Globus pallidus (tissue), 1 donor: ENCODE data around the gene IL15.
"Not testable (repeated sequence)": the region's sequence is repeated elsewhere in the genome, so short reads cannot be mapped to it uniquely, and the experiment has no call there.

Experiments
- DNase-seq: peaks from one replicate; pipeline ENCODE4 v3.0.0-alpha.2; 2015; ENCODE audit warnings: low spot score

The IL15 gene

DNA sequence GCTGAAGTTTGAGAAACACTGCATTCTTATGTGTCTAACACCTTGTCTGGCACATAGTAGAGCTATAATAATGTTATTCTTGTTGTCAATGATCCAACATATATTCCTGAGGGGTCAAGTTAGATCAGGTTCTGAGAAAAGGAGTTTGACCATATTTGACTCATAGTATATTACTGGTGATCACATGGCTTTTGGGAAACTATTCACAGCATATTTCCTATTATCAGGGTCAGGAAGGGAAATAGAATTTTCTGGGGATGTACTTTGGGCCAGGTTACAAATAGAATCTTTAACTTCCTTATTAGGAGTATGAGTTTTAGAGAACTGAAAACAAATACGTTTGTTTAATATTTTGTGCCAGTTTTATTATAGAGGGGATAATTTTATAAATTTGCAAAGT, 11.6 kb downstream of the IL15 start:
- no peak for DNase-seq

GRCh38 chr4:141652161-141652778, 15.9 kb downstream of the IL15 start:
- peak; percentile 4 for DNase-seq

DNA sequence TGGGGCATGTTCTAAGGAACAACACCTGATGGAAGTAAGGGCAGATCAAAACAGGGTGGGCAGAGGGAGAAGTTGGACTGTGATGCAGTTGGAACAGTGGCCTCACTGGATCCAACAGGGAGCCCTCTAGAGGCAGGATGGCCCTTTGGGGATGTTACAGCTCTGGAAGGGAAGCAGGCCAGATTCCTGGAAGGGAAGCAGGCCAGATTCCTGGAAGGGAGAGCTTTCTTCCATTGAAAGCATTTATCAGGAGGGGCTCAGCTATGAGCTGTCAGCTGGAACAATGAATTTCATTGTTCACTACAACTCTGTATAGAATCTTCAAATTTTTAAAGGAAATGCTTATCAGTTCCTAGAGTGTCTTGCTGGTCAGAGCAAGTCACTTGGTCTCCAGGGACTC, 17.7 kb downstream of the IL15 start:
- no peak for DNase-seq

GRCh38 chr4:141656031-141656430, 19.6 kb downstream of the IL15 start:
- no peak for DNase-seq

DNA sequence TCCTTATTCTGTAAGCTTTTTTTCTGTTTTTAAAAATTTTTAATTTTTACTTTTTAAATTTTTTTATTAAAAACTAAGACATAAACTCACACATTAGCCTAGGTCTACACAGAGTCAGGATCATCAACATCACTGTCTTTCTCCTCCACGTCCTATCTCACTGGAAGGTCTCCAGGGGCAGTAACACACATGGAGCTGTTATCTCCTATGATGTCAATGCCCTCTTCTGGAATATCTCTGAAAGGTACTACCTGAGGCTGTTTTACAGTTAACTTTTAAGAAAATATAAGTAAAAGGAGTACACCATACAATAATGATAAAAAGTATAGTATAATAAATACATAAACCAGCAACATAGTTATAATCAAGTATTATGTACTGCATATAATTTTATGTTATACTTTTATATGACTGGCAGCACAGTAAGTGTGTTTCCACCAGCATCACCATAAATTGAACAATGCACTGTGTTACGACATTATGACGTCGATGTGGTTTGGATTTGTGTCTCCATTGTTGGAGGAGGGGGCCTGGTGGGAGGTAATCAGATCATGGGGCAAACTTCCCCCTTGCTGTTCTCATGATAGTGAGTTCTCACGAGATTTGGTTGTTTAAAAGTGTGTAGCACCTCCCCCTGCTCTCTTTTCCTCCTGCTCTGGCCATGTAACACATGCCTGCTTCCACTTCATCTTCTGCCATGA, 21.3 kb downstream of the IL15 start:
- DNase-seq, result no peak

DNA sequence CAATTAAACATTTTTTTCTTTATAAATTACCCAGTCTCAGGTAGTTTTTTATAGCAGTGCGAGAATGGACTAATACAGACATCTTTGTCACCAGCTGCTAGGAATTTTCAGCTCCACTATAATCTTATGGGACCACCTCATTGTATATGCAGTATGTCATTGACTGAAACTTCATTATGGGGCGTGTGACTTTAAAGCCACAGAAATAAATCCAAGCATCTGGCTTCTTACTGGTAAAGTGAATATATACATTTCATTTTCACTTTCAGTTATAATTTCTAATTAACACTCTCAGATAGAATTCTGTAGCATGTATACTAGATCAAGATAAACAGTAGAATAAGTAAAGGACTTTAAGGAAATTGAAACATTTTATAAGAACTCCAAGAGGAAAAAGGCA, 21.9 kb downstream of the IL15 start:
- no peak for DNase-seq

- no peak for DNase-seq
Measured at GRCh38 chr4:141659539-141659938, 23.2 kb downstream of the IL15 start.

- DNase-seq, result no peak
Measured at GRCh38 chr4:141660880-141661279, 24.5 kb downstream of the IL15 start.

DNA sequence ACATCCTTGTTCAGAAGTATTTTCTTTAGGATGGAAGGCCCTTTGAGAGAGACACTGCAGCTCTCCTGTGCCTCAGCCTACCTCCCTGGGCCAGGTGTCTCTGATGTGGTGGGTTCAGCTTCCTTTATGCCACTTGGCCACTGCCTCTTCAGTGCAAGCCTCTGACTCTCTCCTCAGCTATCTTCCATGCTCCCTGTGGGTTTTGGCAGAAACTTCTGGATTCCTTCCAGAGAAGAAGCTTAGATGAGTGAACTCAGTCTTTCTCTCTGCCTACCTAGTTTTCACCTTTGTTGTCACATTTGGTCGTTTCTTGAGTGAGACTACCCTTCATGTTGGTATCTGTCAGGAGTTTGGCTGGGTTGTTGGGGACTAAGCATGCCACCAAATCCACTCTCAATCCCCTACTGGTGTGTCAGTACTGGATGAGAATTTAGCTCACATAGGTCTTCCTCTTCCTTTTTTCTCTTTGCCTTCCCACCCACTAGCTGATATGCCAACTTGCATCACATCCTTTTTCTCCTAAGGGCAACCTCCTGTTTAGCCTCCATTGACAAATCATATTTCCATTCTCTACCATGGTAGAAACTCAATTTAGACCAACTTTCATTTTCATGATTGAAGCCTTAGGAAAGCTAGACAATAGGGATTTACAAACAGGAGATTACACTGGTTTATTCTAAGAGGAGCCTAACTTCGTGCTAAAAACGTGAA, 32.0 kb downstream of the IL15 start:
- DNase-seq, result no peak

DNA sequence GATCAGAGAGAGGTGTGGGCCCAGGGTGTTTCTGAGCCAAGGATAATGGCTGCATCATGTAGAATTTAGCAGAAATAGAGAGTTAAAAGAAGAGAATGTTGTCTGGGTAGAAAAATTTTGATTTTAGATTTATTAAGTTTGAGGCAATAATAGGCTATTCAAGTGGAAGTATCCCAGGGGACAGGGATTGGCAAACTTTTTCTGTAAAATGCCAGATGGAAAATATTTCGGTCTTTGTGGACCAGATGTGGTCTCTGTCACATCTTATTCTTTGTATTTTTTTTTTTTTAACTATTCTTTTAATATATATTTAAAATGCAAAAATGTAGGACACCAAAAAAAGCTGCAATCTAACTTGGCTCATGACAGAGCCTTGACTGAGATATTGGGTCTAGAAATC, 33.1 kb downstream of the IL15 start:
- DNase-seq, result no peak

- no peak for DNase-seq
Measured at GRCh38 chr4:141675384-141675783, 39.0 kb downstream of the IL15 start.

- DNase-seq, result no peak
Measured at GRCh38 chr4:141676087-141676670, 39.8 kb downstream of the IL15 start.

DNA sequence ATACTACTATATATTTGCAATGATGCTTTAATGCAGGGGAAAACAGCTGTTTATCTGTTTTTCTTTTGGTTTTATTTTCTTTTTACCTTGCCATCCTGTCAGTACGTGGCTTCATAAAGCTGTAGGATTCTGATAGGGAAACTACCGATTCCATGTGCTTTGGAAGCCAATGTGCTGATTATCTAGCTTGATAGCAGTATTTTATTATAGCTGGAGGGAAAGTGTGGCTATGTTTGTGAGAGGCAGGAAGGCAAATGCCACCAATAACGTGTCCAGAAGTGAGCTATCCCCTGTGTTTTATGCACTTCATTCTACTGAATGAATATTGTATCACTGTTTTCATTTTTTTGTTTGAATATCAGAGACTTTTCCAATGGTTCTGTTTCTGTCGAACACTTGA, 43.7 kb downstream of the IL15 start:
- DNase-seq, result no peak

DNA sequence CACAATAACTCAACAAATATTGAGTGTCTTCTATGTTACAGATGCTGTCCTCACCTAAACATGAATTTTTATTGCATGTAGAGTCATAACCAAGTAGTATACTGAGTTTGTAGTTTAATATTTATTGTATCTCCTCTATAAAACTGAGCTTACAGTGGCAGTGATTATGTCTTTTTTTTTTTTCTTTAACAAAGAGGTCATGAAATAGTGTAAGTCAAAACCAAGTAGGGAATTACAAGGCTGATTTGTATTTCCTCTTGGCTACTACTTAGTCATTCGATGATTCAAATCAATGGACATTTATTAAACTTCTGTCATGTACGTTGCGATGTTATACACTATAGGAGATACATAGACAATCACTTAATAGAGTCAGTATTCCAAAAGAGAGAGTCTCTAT, 48.4 kb downstream of the IL15 start:
- no peak for DNase-seq

- no peak for DNase-seq
Measured at GRCh38 chr4:141686146-141686775, 49.9 kb downstream of the IL15 start.

- DNase-seq, result no peak
Measured at GRCh38 chr4:141686879-141687278, 50.5 kb downstream of the IL15 start.

DNA sequence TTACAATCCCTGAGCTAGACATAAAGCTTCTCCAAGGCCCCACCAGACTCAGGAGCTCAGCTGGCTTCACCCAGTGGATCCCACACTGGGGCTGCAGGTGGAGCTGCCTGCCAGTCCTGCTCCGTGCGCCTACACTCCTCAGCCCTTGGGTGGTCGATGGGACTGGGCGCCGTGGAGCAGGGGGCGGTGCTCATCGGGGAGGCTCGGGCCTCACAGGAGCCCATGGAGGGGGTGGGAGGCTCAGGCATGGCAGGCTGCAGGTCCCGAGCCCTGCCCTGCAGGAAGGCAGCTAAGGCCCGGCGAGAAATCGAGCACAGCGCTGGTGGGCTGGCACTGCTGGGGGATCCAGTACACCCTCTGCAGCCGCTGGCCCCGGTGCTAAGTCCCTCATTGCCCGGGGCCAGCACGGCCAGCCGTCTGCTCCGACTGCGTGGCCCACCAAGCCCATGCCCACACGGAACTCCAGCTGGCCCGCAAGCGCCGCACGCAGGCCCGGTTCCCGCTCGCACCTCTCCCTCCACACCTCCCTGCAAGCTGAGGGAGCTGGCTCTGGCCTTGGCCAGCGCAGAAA, 53.4 kb downstream of the IL15 start:
- DNase-seq, result not testable (repeated sequence)

GRCh38 chr4:141691247-141691646, 54.9 kb downstream of the IL15 start:
- not testable (repeated sequence) for DNase-seq

GRCh38 chr4:141692081-141692480, 55.7 kb downstream of the IL15 start:
- DNase-seq, result no peak

- no peak for DNase-seq
Measured at GRCh38 chr4:141697116-141697515, 60.7 kb downstream of the IL15 start.

- DNase-seq, result no peak
Measured at GRCh38 chr4:141702472-141703182, 66.2 kb downstream of the IL15 start.

DNA sequence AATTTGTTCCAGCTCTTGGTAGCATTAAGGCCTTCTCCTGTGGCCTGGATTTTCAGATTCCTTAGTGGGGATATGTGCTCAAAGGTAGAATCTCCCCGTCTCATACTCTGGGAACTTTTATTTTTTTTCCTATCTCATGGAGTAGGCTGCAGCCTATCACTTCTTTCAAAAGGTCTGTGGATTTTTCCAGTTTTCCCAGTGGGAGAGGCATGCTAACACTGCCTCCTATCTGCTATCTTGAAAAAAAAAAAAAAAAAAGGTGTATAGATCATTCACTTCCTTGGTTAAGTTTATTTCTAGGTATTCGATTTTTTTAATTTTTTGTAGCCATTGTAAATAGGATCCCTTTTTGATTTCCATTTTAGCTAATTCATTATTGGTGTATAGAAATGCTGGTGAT, 67.1 kb downstream of the IL15 start:
- no peak for DNase-seq
